HepG2 (cell line): ENCODE results near the gene ZBTB14. TPM values are rescaled to one million over a fixed set of nuclear protein-coding genes. Genes with fewer than 3 reads are reported as not detected.

ENCODE experiments used
- ATF6 ChIP-seq: sonication (generic); formaldehyde crosslinking; conservative IDR thresholded peaks from 2 replicates; pipeline ENCODE4 v1.4.0; 2020; ENCODE audit warnings: missing genetic modification reagents
- HNRNPH1 ChIP-seq: fragments of 200-400 bp; formaldehyde crosslinking; optimal IDR thresholded peaks from 2 replicates; pipeline ENCODE3; 2017; ENCODE audit warnings: mild to moderate bottlenecking, low read depth, low read length
- IRF2 ChIP-seq: IDR thresholded peaks from 2 replicates; pipeline ENCODE4 v1.6.1; 2018; ENCODE audit warnings: missing genetic modification reagents, missing compliant biosample characterization
- KLF12 ChIP-seq: sonication (generic); formaldehyde crosslinking; IDR thresholded peaks from 2 replicates; pipeline ENCODE4 v1.4.0; 2020; ENCODE audit warnings: missing genetic modification reagents, borderline replicate concordance
- MAFG ChIP-seq: sonication (generic); formaldehyde crosslinking; IDR thresholded peaks from 2 replicates; pipeline ENCODE4 v1.5.1; 2020; ENCODE audit warnings: mild to moderate bottlenecking, missing genetic modification reagents
- PHF5A ChIP-seq: IDR thresholded peaks from one replicate; pipeline ENCODE4 v1.6.1; 2018; ENCODE audit warnings: low read depth, missing genetic modification reagents; ENCODE audit not compliant: unreplicated experiment
- ZBTB14 ChIP-seq: sonication (generic); formaldehyde crosslinking; IDR thresholded peaks from 2 replicates; pipeline ENCODE4 v1.4.0; 2020; ENCODE audit warnings: missing genetic modification reagents
- ZHX2 ChIP-seq, 2 experiments: sonication (generic) in 1 of 2; formaldehyde crosslinking in 1 of 2; IDR thresholded peaks; 2 replicates each; pipeline versions ENCODE4 v1.6.1 to v1.9.0; 2014 to 2022; ENCODE audit warnings: antibody characterized with exemption in 1 of 2, borderline replicate concordance in 1 of 2, inconsistent platforms in 1 of 2, low read depth in 1 of 2, missing genetic modification reagents in 1 of 2
- ZNF264 ChIP-seq: sonication (generic); formaldehyde crosslinking; IDR thresholded peaks from 2 replicates; pipeline ENCODE4 v1.4.0; 2020; ENCODE audit warnings: missing genetic modification reagents
- ZNF296 ChIP-seq: sonication (generic); formaldehyde crosslinking; conservative IDR thresholded peaks from 2 replicates; pipeline ENCODE4 v1.5.0; 2020; ENCODE audit warnings: mild to moderate bottlenecking, missing genetic modification reagents
- ZNF878 ChIP-seq: sonication (generic); formaldehyde crosslinking; IDR thresholded peaks from 2 replicates; pipeline ENCODE4 v1.8.1; 2023; ENCODE audit warnings: mild to moderate bottlenecking, missing genetic modification reagents, moderate library complexity
- ZNF883 ChIP-seq: sonication (generic); formaldehyde crosslinking; IDR thresholded peaks from 2 replicates; pipeline ENCODE4 v1.5.1; 2020; ENCODE audit warnings: mild to moderate bottlenecking, missing genetic modification reagents; ENCODE audit errors: not compliant biosample characterization
- ZXDC ChIP-seq: sonication (generic); formaldehyde crosslinking; IDR thresholded peaks from 2 replicates; pipeline ENCODE4 v1.5.0; 2020; ENCODE audit warnings: mild to moderate bottlenecking, missing genetic modification reagents
- polyA plus RNA-seq, 8 experiments: library from polyadenylated mRNA; depleted of rRNA in 3 of 8; stranded (reverse) in 7 of 8; unstranded in 1 of 8; fragments of >200 nt; fragmentation: Illumina TruSeq in 4 of 8; extraction: Trizol in 4 of 8; gene quantifications; 2 replicates each; pipeline versions ENCODE4 v1.2.1 to v1.2.3, GENCODE V29; 2011 to 2016; ENCODE audit warnings: low read depth in 4 of 8, missing spikeins in 1 of 8, mixed read lengths in 1 of 8; ENCODE audit not compliant: insufficient read depth in 1 of 8
- total RNA-seq, 5 experiments: library from RNA; depleted of rRNA; stranded (reverse); fragments of >200 nt; fragmentation: Illumina TruSeq; extraction: Trizol; gene quantifications; 2 replicates each; pipeline ENCODE4 v1.2.3, GENCODE V29; 2016; ENCODE audit warnings: low read depth in 1 of 5

The ZBTB14 gene
- total and polyA plus RNA-seq, 2 of the 13 experiments (the other 11 are each of a cell fraction or from before 2014, with no cell fraction given): 8.0 to 14.4 TPM

- TF ChIP-seq ZHX2 (IDR thresholded peaks at IDR 0.05; ENCODE audit: low read depth) (no peak), ZHX2 (CRISPR knock-in tag; IDR thresholded peaks at IDR 0.05; ENCODE audit: borderline replicate concordance) (no peak), MAFG (CRISPR knock-in tag) (no peak), ZNF878 (CRISPR knock-in tag) (no peak), ZBTB14 (CRISPR knock-in tag) (peak; percentile 88), ZNF264 (CRISPR knock-in tag) (no peak), ZXDC (CRISPR knock-in tag) (no peak), ZNF296 (CRISPR knock-in tag) (no peak), IRF2 (0 out of 2 replicates have a peak, but pooled peaks have one; percentile 27), ZNF883 (CRISPR knock-in tag) (no peak), ATF6 (no peak), HNRNPH1 (no peak), PHF5A (no peak), KLF12 (CRISPR knock-in tag) (peak; percentile 30; the same call in 1 of the 2 replicates)
Observed at GRCh38 chr18:5294457-5295230, 882 bp downstream of the ZBTB14 start (continued).
